ENCODE measurements around the gene ADORA1.

Gene ADORA1

DNA sequence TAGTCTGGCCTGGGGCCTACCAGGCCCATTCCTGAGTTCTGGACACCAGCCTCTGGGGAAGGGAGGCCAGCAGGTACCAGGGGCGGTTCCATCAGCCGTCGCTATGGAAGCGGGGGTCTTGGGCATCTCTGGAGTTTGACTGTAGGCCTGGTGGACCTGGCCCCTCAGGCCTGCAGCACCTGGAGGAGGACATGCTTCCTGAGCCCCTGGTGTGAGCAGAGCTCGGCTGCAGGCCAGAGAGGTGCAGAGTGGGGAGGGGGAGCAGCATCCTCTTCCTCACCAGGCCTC lies 40.3 kb downstream of the ADORA1 start:
- no peak for DNase-seq (ENCODE audit: extremely low read depth, low read depth)
- TF ChIP-seq, protein P1, sequence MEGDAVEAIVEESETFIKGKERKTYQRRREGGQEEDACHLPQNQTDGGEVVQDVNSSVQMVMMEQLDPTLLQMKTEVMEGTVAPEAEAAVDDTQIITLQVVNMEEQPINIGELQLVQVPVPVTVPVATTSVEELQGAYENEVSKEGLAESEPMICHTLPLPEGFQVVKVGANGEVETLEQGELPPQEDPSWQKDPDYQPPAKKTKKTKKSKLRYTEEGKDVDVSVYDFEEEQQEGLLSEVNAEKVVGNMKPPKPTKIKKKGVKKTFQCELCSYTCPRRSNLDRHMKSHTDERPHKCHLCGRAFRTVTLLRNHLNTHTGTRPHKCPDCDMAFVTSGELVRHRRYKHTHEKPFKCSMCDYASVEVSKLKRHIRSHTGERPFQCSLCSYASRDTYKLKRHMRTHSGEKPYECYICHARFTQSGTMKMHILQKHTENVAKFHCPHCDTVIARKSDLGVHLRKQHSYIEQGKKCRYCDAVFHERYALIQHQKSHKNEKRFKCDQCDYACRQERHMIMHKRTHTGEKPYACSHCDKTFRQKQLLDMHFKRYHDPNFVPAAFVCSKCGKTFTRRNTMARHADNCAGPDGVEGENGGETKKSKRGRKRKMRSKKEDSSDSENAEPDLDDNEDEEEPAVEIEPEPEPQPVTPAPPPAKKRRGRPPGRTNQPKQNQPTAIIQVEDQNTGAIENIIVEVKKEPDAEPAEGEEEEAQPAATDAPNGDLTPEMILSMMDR (IDR thresholded peaks at IDR 0.05; ENCODE audit: low read depth, low read length): no peak

DNA sequence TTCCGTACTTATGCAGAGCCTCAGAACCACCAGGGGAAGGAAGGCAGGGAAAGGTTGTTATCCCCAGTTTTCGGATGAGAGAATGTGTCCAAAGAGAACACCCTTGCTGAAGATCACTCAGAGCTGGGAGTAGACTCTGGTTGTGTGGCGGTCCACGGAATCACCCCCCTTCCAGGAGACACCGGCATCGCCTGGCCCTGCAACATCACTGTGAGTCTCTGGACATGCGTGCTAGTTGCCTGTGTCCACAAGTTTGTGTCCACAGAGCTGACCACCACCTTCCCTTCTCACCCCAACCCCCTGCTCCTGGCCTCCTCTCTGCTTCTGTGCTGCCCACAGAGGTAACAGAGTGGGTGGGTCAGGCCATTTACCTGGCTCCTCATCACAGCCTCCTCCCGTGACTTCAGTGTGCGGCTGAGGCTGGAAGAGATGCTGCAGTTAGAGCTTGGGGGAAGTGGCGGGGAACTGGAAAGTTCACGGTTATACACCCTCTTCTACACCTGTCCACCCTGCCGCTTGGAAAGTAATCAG lies 40.8 kb downstream of the ADORA1 start:
- TF ChIP-seq, protein P1 (IDR thresholded peaks at IDR 0.05; ENCODE audit: low read depth, low read length): no peak
- no peak for DNase-seq (ENCODE audit: extremely low read depth, low read depth)

DNA sequence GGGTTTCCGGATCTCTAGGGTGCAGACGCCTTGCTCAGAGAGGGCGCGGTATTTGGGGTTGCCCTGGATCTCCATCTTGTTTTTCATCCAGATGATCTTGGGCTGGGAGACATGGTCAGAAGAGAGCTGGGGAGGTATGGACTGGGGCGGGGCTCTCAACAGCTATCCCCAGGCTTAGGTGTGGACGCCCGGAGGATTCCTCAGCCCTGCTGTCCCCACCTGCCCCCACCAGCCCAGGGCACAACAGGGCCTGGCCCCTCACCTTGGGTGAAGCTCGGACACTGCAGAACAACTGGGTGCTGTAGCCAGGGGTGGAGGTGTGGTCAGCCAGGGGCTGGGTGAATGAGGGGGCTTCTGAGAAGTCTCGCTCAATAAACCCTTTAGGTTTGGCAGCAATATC lies 41.5 kb downstream of the ADORA1 start:
- TF ChIP-seq, protein P1 (IDR thresholded peaks at IDR 0.05; ENCODE audit: low read depth, low read length): no peak
- DNase-seq (ENCODE audit: extremely low read depth, low read depth): no peak

DNA sequence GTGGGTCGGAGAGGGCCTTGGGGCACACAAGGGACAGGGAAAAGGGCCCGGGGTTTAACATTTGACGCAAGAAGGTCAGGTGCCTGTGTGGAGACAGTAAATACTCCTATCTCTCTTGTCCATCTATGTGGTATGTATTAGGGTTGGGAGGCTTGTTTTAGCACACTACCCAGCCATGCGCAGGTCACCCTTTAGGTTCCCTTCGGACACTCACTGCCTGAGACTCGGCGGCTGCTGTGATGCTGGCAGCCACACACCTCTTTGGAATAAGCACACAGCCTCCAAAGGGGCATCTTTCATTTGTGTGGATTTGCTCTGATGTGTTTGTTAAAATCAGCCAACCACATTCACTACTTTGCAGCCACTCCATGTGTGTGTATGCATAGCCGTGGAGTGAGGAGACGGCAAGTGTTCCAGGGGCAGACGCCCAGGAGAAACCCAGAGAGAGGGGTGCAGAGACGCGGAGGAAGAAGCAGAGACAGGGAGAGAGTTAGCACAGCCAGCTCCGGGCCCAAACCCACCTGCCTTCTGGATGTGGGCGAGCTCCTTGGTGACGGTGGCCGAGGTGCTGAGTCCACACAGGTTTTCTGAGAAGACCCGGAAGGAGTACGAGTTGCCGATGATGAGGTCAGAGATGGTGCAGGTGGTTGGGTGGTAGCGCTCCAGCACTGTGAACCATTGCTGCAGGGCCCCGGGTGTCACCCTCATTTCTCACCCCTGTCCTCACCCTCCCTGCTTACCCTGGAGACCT lies 42.4 kb downstream of the ADORA1 start:
- no peak for DNase-seq (ENCODE audit: extremely low read depth, low read depth)
- TF ChIP-seq, protein P1 (IDR thresholded peaks at IDR 0.05; ENCODE audit: low read depth, low read length): no peak

DNA sequence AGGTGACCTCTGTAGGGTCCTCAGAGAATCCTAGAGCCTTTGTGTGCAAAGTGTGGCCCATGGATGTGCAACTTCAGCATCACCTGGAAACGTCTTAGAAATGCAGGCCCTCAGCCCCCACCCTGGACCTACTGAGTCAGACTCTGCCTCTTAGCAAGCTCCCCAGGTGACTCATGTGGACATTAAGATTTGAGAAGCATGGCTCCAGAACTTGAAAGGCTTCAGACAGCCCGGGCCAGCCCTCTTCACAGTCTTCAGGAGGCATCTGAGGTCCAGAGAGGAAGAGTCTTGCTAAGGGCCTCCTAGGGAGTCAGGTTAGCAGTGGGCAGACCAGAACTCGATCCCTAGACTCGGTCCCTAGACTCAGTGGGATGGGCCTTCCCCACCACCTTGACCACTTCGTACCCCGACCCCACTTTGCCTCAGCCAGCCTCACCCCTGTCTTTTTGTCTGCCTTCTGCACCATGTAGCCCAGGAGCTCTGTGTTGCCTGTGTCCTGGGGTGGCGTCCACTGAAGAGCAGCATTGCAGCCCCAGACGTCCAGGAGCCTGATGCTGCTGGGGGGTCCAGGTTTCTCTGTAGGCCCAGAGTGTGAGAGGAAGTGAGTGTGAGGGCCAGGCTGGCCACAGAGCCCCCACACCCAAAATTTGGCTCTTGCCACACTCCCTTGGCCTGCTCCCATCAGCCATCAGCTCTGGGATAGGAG lies 43.3 kb downstream of the ADORA1 start:
- TF ChIP-seq, protein P1 (IDR thresholded peaks at IDR 0.05; ENCODE audit: low read depth, low read length): no peak
- DNase-seq (ENCODE audit: extremely low read depth, low read depth): no peak

DNA sequence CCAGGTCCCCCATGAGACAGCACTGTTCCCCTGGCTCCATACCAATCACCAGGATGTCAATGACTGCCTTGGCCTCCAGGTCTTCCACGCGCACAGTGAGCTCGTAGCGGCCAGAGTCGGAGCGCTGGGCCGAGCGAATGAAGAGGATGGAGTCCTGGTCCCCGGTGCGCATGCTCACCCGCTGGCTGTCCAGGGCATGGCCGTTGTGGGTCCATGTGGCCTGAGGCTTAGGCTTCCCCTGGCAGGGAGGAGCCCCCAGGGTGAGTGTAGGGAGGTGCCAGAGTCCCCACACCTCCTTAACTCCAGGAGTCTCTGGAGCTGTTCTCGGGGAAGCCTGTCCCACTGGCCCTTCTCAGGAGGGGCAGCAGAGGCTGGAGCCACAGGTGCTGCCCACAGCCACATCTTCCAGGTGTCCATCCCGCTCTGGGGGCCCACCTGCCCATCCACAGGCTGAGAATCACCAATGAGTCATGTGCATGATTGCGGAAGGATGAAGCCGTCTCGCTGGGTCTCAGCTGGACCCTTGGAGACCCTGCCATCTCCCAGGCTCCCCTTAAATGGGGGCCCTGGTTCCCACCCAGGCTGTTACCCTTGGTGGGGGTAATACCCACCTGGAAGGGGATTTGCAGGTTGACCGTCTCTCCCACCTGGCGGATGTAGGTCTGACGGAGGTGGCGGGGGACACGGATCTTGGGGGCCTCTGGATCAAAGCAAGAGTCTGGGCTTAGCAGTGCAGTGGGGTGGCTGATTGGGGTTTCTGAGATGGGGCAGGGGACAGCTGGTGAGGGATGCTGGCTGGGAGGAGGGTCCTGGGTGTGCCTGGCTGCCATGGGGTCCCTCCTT lies 44.0 kb downstream of the ADORA1 start:
- no peak for DNase-seq (ENCODE audit: extremely low read depth, low read depth)
- TF ChIP-seq, protein P1 (IDR thresholded peaks at IDR 0.05; ENCODE audit: low read depth, low read length): no peak

Measured in AG09319 (cell line).